H9 (cell line): ENCODE data around the gene ADAMTSL3. TPM values are rescaled to one million over a fixed set of nuclear protein-coding genes. Genes with fewer than 3 reads are reported as not detected.
A peak's percentile ranks its signal among the peaks of the same experiment; 100 is the strongest.

Source experiments
- DNase-seq: peaks from one replicate; pipeline ENCODE4 v3.0.0-alpha.2; 2017
- H2AFZ ChIP-seq: one replicate; pipeline ENCODE4 v1.6.1; 2013; ENCODE audit warnings: mild to moderate bottlenecking, low read length, control low read depth, moderate library complexity
- H2AK5ac ChIP-seq: 2 replicates; pipeline ENCODE4 v1.6.1; 2013; ENCODE audit warnings: low read length, control low read depth, mixed read lengths; ENCODE audit not compliant: insufficient read length
- H2BK120ac ChIP-seq: one replicate; pipeline ENCODE4 v1.6.1; 2013; ENCODE audit warnings: low read depth, mild to moderate bottlenecking, low read length, control low read depth, inconsistent platforms; ENCODE audit not compliant: poor library complexity, severe bottlenecking
- H2BK12ac ChIP-seq: 2 replicates; pipeline ENCODE4 v1.6.1; 2013; ENCODE audit warnings: low read length, control low read depth, mixed read lengths, low read depth; ENCODE audit not compliant: insufficient read length
- H2BK15ac ChIP-seq: 2 replicates; pipeline ENCODE4 v1.6.1; 2013; ENCODE audit warnings: low read depth, low read length, control low read depth
- H2BK20ac ChIP-seq: one replicate; pipeline ENCODE4 v1.6.1; 2013; ENCODE audit warnings: low read depth, mild to moderate bottlenecking, low read length, control low read depth, inconsistent platforms; ENCODE audit not compliant: poor library complexity, severe bottlenecking
- H2BK5ac ChIP-seq: 2 replicates; pipeline ENCODE4 v1.6.1; 2013; ENCODE audit warnings: low read length, control low read depth, mixed read lengths; ENCODE audit not compliant: insufficient read length
- H3K14ac ChIP-seq: 2 replicates; pipeline ENCODE4 v1.6.1; 2013; ENCODE audit warnings: low read length, control low read depth; ENCODE audit not compliant: insufficient read depth
- H3K18ac ChIP-seq: 2 replicates; pipeline ENCODE4 v1.6.1; 2013; ENCODE audit warnings: low read depth, mild to moderate bottlenecking, mixed read lengths, low read length, control low read depth; ENCODE audit not compliant: insufficient read length
- H3K23ac ChIP-seq: 2 replicates; pipeline ENCODE4 v1.6.1; 2013; ENCODE audit warnings: low read length, control low read depth, mixed read lengths, low read depth; ENCODE audit not compliant: insufficient read length
- H3K23me2 ChIP-seq: 2 replicates; pipeline ENCODE4 v1.6.1; 2013; ENCODE audit warnings: low read depth, mild to moderate bottlenecking, mixed read lengths, low read length, control low read depth; ENCODE audit not compliant: insufficient read length, poor library complexity, severe bottlenecking
- H3K27ac ChIP-seq: 2 replicates; pipeline ENCODE4 v1.5.1; 2013; ENCODE audit warnings: low read length, control low read depth, mixed read lengths, low read depth; ENCODE audit not compliant: insufficient read length
- H3K27me3 ChIP-seq: 2 replicates; pipeline ENCODE4 v1.6.1; 2013; ENCODE audit warnings: low read length, control low read depth, inconsistent platforms; ENCODE audit not compliant: insufficient read depth
- H3K4ac ChIP-seq: 2 replicates; pipeline ENCODE4 v1.6.1; 2013; ENCODE audit warnings: low read depth, mild to moderate bottlenecking, control low read depth, inconsistent platforms, low read length, moderate library complexity
- H3K4me1 ChIP-seq: 2 replicates; pipeline ENCODE4 v1.6.1; 2013; ENCODE audit warnings: low read length, control low read depth, inconsistent platforms; ENCODE audit not compliant: insufficient read depth
- H3K4me2 ChIP-seq: 2 replicates; pipeline ENCODE4 v1.6.1; 2013; ENCODE audit warnings: low read length, control low read depth, mixed read lengths; ENCODE audit not compliant: insufficient read length, insufficient read depth
- H3K56ac ChIP-seq: 2 replicates; pipeline ENCODE4 v1.6.1; 2013; ENCODE audit warnings: low read depth, mild to moderate bottlenecking, mixed read lengths, low read length, control low read depth; ENCODE audit not compliant: insufficient read length
- H3K79me1 ChIP-seq: 2 replicates; pipeline ENCODE4 v1.6.1; 2013; ENCODE audit warnings: low read depth, mild to moderate bottlenecking, moderate library complexity, low read length, control low read depth, inconsistent platforms; ENCODE audit not compliant: insufficient read depth, poor library complexity, severe bottlenecking
- H3K79me2 ChIP-seq: 2 replicates; pipeline ENCODE4 v1.6.1; 2013; ENCODE audit warnings: low read length, control low read depth, inconsistent platforms; ENCODE audit not compliant: insufficient read depth
- H3K9ac ChIP-seq: 2 replicates; pipeline ENCODE4 v1.6.1; 2013; ENCODE audit warnings: low read length, control low read depth, mixed read lengths; ENCODE audit not compliant: insufficient read length; ENCODE audit errors: extremely low read depth
- H3K9me3 ChIP-seq: one replicate; pipeline ENCODE4 v1.6.1; 2013; ENCODE audit warnings: low read depth, low read length, inconsistent platforms; ENCODE audit not compliant: control insufficient read depth
- H3T11ph ChIP-seq: one replicate; pipeline ENCODE4 v1.6.1; 2013; ENCODE audit warnings: mild to moderate bottlenecking, low read length, control low read depth, inconsistent platforms
- H4K20me1 ChIP-seq: one replicate; pipeline ENCODE4 v1.6.1; 2013; ENCODE audit not compliant: control insufficient read depth, insufficient read length, insufficient read depth
- H4K5ac ChIP-seq: 2 replicates; pipeline ENCODE4 v1.6.1; 2013; ENCODE audit warnings: low read depth, mild to moderate bottlenecking, mixed read lengths, low read length, control low read depth; ENCODE audit not compliant: insufficient read length
- H4K8ac ChIP-seq: replicated peaks from 2 replicates; pipeline ENCODE4 v1.6.1; 2013; ENCODE audit warnings: low read length, control low read depth, mixed read lengths, low read depth; ENCODE audit not compliant: insufficient read length
- H4K91ac ChIP-seq: 2 replicates; pipeline ENCODE4 v1.6.1; 2013; ENCODE audit warnings: low read depth, mild to moderate bottlenecking, moderate library complexity, mixed read lengths, low read length, control low read depth; ENCODE audit not compliant: insufficient read length
- H3K27ac Mint-ChIP-seq, 3 experiments: 2 replicates in 2 of 3; 3 replicates in 1 of 3; pipeline ENCODE4 v1.8.0; 2020 to 2021; ENCODE audit warnings: mixed read lengths in 3 of 3, mild to moderate bottlenecking in 1 of 3, moderate library complexity in 1 of 3
- H3K27me3 Mint-ChIP-seq: 2 replicates; pipeline ENCODE4 v1.8.0; 2021; ENCODE audit warnings: low read depth, mild to moderate bottlenecking, moderate library complexity, mixed read lengths
- H3K36me3 Mint-ChIP-seq, 3 experiments: 2 replicates in 2 of 3; 3 replicates in 1 of 3; pipeline ENCODE4 v1.8.0; 2020 to 2021; ENCODE audit warnings: low read depth in 3 of 3, mixed read lengths in 3 of 3; ENCODE audit not compliant: insufficient read depth in 1 of 3
- H3K4me1 Mint-ChIP-seq, 2 experiments: 2 replicates each; pipeline ENCODE4 v1.8.0; 2020; ENCODE audit warnings: mixed read lengths in 2 of 2
- H3K4me3 Mint-ChIP-seq, 2 experiments: 2 replicates in 1 of 2; 3 replicates in 1 of 2; pipeline ENCODE4 v1.8.0; 2020 to 2021; ENCODE audit warnings: mild to moderate bottlenecking in 2 of 2, mixed read lengths in 2 of 2, moderate library complexity in 1 of 2
- H3K9me3 Mint-ChIP-seq, 2 experiments: 2 replicates in 1 of 2; 3 replicates in 1 of 2; pipeline ENCODE4 v1.8.0; 2020; ENCODE audit warnings: mild to moderate bottlenecking in 2 of 2, mixed read lengths in 2 of 2, moderate library complexity in 1 of 2
- CTCF ChIP-seq: fragments of 200-600 bp; sonication (generic); conservative IDR thresholded peaks from 3 replicates; pipeline ENCODE4 v1.8.0; 2021; ENCODE audit warnings: antibody characterized with exemption, mild to moderate bottlenecking
- whole genome bisulfite sequencing: extraction: QIAGEN DNeasy Blood & Tissue Kit; methylation state at CpG from one replicate; pipeline ENCODE4 v1.1.7; 2013; ENCODE audit warnings: missing lambda C conversion rate, low lambda C conversion rate, mixed read lengths; ENCODE audit not compliant: insufficient read length; ENCODE audit errors: extremely low coverage; 5-methylcytosine and 5-hydroxymethylcytosine counted together
- total RNA-seq: library from RNA; stranded (reverse); gene quantifications from 2 replicates; pipeline ENCODE4 v1.2.1, GENCODE V29; 2021

The ADAMTSL3 gene
- total RNA-seq, 1 experiment from 2014 or later, result 0.39 TPM

DNA sequence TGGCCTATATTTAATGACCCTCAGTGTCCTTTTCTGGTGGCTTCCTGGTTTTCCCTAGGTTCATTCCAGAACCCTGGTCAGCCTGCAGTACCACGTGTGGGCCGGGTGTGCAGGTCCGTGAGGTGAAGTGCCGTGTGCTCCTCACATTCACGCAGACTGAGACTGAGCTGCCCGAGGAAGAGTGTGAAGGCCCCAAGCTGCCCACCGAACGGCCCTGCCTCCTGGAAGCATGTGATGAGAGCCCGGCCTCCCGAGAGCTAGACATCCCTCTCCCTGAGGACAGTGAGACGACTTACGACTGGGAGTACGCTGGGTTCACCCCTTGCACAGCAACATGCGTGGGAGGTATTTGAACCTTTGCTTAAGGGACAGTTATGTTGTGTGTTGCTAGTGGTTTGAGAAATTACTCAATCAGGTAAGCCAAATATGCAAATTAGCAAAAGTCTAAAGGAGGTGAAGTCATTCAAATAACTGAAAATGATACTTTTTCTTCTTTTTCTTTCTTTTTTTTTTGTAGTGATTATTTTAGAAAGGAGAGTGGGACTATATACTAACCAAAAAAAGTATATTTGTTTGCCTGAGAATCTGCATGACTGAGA lies 259.2 kb downstream of the ADAMTSL3 start:
- Histone ChIP-seq H2AK5ac (no peak overlapping the region), H3K79me2 (no peaks in the 10 kb centered on the region), H4K91ac (no peak overlapping the region), H3K4me1 (no peaks in the 10 kb centered on the region), H3K56ac (no peak overlapping the region), H3K79me1 (no peaks in the 10 kb centered on the region), H2AFZ (no peak overlapping the region), H3T11ph (no peak overlapping the region), H2BK120ac (no peak overlapping the region), H2BK20ac (no peak overlapping the region), H3K9ac (no peak overlapping the region), H3K18ac (no peak overlapping the region), H3K4ac (no peak overlapping the region), H3K27ac (no peak overlapping the region), H4K8ac (no peak overlapping the region), H2BK15ac (no peak overlapping the region), H4K20me1 (no peaks in the 10 kb centered on the region), H3K14ac (no peak overlapping the region), H3K23me2 (no peaks in the 10 kb centered on the region), H3K23ac (no peak overlapping the region), H3K9me3 (no peaks in the 10 kb centered on the region), H3K27me3 (no peaks in the 10 kb centered on the region), H3K4me2 (no peak overlapping the region), H2BK12ac (no peak overlapping the region), H4K5ac (no peak overlapping the region), H2BK5ac (no peak overlapping the region)
- H3K36me3 Mint-ChIP-seq, result no peaks in the 10 kb centered on the region
- H3K4me3 Mint-ChIP-seq, result no peak overlapping the region
- DNase-seq, result no peak
- peaks cover 0 to 2% of the 10 kb centered on the region in 2 experiments for H3K4me1 Mint-ChIP-seq
- no peaks in the 10 kb centered on the region; a peak in 3 of 5 replicates for H3K9me3 Mint-ChIP-seq
- TF ChIP-seq CTCF, result no peak
- H3K27ac Mint-ChIP-seq, result peak overlapping the region in 1 of 3 experiments; percentile 49; a peak in 1 of 7 replicates
- no CpG with 5 or more reads among the region's 14 CpGs for WGBS
- no peaks in the 10 kb centered on the region for H3K27me3 Mint-ChIP-seq
